ENCODE measurements around the gene CD83.

- TF ChIP-seq, protein P1, sequence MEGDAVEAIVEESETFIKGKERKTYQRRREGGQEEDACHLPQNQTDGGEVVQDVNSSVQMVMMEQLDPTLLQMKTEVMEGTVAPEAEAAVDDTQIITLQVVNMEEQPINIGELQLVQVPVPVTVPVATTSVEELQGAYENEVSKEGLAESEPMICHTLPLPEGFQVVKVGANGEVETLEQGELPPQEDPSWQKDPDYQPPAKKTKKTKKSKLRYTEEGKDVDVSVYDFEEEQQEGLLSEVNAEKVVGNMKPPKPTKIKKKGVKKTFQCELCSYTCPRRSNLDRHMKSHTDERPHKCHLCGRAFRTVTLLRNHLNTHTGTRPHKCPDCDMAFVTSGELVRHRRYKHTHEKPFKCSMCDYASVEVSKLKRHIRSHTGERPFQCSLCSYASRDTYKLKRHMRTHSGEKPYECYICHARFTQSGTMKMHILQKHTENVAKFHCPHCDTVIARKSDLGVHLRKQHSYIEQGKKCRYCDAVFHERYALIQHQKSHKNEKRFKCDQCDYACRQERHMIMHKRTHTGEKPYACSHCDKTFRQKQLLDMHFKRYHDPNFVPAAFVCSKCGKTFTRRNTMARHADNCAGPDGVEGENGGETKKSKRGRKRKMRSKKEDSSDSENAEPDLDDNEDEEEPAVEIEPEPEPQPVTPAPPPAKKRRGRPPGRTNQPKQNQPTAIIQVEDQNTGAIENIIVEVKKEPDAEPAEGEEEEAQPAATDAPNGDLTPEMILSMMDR (IDR thresholded peaks at IDR 0.05) = no peak
- TF ChIP-seq ZFX (IDR thresholded peaks at IDR 0.05; ENCODE audit: borderline replicate concordance) = no peak
Observed at GRCh38 chr6:14141351-14142062, 23.9 kb downstream of the CD83 start.

Data from 22Rv1 (cell line).